ENCODE data around the gene NECTIN2. TPM values are rescaled to one million over a fixed set of nuclear protein-coding genes. Genes with fewer than 3 reads are reported as not detected.
"Not testable (repeated sequence)": the region's sequence is repeated elsewhere in the genome, so short reads cannot be mapped to it uniquely, and the experiment has no call there.

Gene NECTIN2
- total RNA-seq, 1 donor from 2014 or later: 0.27 TPM

DNA sequence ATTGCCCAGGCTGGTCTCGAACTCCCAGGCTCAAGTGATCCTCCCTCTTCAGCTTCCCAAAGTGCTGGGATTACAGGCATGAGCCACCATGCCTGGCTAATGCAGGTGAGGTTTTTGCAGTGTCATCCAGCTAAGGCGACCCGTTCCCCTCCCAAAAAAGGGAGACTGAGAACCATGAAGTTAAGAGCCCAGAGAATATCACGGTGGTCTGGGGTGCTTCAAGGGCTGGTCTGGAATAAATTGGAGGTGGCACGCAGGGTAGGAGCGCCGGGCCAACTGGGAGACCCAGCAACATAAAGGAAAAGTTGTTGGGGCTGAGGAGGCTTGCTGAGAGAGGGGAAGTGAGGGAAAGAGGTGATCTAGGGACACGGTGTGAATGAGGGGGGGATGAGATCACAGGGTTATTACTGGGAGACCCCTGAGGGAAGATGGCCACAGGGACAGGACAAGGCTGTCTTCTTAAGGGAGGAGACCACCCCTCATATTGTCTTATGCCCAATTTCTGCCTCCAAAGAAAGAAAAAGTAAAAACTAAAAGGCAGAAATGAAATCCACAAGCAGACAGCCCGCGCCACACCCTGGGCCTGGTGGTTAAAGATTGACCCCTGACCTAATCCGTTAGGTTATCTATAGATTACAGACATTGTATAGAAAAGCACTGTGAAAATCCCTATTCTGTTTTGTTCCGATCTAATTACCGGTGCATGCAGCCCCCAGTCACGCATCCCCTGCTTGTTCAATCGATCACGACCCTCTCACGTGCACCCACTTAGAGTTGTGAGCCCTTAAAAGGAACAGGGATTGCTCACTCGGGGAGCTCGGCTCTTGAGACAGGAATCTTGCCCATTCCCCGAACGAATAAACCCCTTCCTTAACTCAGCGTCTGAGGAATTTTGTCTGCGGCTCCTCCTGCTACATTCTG, 67.7 kb downstream of the NECTIN2 start:
- H3K27ac Mint-ChIP-seq: peak overlapping the region; percentile 18
- H3K4me1 Mint-ChIP-seq (ENCODE audit: low read depth): peaks cover 27% of the 10 kb centered on the region
- DNase-seq (ENCODE audit: low spot score); H3K36me3 Mint-ChIP-seq (ENCODE audit: low read depth); intact Hi-C loops (cut with micrococcal nuclease); H3K27me3 Mint-ChIP-seq (ENCODE audit: low read depth); H3K9me3 Mint-ChIP-seq: not testable (repeated sequence)
- peak overlapping the region; percentile 98 for H3K4me3 Mint-ChIP-seq (ENCODE audit: low read depth)

DNA sequence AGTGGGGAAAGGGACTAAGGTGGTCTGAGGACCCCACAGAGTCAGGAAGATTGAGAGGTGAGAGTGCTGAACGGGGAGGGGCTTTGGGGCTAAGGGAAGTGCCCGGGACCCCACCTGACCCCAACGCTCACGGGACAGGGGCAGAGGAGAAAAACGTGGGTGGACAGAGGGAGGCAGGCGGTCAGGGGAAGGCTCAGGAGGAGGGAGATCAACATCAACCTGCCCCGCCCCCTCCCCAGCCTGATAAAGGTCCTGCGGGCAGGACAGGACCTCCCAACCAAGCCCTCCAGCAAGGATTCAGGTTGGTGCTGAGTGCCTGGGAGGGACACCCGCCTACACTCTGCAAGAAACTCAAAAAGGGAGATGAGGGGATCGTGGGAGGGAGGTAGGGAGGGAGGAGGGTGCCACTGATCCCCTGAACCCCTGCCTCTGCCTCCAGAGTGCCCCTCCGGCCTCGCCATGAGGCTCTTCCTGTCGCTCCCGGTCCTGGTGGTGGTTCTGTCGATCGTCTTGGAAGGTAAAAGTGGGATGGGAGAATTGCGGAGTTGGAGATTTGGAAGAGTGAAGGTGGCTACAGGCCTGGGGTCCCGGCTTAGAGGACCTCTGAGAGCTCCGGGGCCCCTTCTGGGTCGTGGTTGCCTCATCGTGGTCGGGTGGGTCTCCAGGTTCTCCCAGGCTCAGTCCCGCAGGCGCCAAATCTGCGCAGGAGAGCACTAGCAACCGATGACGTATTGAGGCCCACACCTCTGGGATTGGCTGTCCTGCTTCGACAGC, 68.5 kb downstream of the NECTIN2 start, which contains the start of gene APOC1:
TSS of gene APOC1 (plus strand) at position 176 of the 774 bp plus-strand sequence. CDS start at position 460, 284 bp downstream.
- H3K36me3 Mint-ChIP-seq (ENCODE audit: low read depth); intact Hi-C loops (cut with micrococcal nuclease); H3K9me3 Mint-ChIP-seq; H3K27me3 Mint-ChIP-seq (ENCODE audit: low read depth): not testable (repeated sequence)
- DNase-seq (ENCODE audit: low spot score): peak; percentile 75
- peak within 1 kb of the TSS; percentile 98 for H3K4me3 Mint-ChIP-seq (ENCODE audit: low read depth)
- peak within 1 kb of the TSS; percentile 96 for H3K27ac Mint-ChIP-seq
- H3K4me1 Mint-ChIP-seq (ENCODE audit: low read depth): peaks cover 27% of the 10 kb centered on the region

DNA sequence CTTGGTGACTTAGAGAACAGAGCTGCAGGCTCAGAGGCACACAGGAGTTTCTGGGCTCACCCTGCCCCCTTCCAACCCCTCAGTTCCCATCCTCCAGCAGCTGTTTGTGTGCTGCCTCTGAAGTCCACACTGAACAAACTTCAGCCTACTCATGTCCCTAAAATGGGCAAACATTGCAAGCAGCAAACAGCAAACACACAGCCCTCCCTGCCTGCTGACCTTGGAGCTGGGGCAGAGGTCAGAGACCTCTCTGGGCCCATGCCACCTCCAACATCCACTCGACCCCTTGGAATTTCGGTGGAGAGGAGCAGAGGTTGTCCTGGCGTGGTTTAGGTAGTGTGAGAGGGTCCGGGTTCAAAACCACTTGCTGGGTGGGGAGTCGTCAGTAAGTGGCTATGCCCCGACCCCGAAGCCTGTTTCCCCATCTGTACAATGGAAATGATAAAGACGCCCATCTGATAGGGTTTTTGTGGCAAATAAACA, 78.2 kb downstream of the NECTIN2 start:
- Mint-ChIP-seq H3K4me3 (ENCODE audit: low read depth) (no peak overlapping the region), H3K9me3 (no peaks in the 10 kb centered on the region), H3K27ac (no peak overlapping the region), H3K36me3 (ENCODE audit: low read depth) (no peaks in the 10 kb centered on the region), H3K4me1 (ENCODE audit: low read depth) (peaks cover 4% of the 10 kb centered on the region), H3K27me3 (ENCODE audit: low read depth) (peaks cover 14% of the 10 kb centered on the region)
- intact Hi-C loops (cut with micrococcal nuclease): no loop called here
- no peak for DNase-seq (ENCODE audit: low spot score)

- no peaks in the 10 kb centered on the region for H3K9me3 Mint-ChIP-seq
- H3K4me3 Mint-ChIP-seq (ENCODE audit: low read depth): no peak overlapping the region
- peaks cover 4% of the 10 kb centered on the region for H3K4me1 Mint-ChIP-seq (ENCODE audit: low read depth)
- no peak for DNase-seq (ENCODE audit: low spot score)
- intact Hi-C loops (cut with micrococcal nuclease): no loop called here
- H3K36me3 Mint-ChIP-seq (ENCODE audit: low read depth): no peaks in the 10 kb centered on the region
- H3K27me3 Mint-ChIP-seq (ENCODE audit: low read depth): peaks cover 14% of the 10 kb centered on the region
- H3K27ac Mint-ChIP-seq: no peak overlapping the region
Measured at GRCh38 chr19:44925114-44925891, 79.2 kb downstream of the NECTIN2 start.

DNA sequence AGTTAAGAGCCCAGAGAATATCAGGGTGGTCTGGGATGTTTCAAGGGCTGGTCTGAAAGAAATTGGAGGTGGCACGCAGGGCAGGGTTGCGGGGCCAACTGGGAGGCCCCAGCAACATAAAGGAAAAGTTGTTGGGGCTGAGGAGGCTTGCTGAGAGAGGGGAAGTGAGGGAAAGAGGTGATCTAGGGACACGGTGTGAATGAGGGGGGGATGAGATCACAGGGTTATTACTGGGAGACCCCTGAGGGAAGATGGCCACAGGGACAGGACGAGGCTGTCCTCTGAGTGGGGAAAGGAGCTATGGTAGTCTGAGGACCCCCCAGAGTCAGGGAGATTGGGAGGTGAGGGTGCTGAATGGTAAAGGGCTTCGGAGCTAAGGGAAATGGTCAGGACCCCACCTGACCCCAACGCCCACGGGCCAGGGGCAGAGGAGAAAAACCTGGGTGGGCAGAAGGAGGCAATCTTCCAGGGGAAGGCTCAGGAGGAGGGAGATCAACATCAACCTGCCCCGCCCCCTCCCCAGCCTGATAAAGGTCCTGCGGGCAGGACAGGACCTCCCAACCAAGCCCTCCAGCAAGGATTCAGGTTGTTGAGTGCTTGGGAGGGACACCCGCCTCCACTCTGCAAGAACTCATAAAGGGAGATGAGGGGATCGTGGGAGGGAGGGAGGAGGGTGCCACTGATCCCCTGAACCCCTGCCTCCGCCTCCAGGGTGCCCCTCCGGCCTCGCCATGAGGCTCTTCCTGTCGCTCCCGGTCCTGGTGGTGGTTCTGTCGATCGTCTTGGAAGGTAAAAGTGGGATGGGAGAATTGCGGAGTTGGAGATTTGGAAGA, 80.4 kb downstream of the NECTIN2 start:
- Mint-ChIP-seq H3K27ac (peak overlapping the region; percentile 3), H3K27me3 (ENCODE audit: low read depth) (peaks cover 14% of the 10 kb centered on the region), H3K4me3 (ENCODE audit: low read depth) (peak overlapping the region; percentile 68)
- intact Hi-C loops (cut with micrococcal nuclease); H3K4me1 Mint-ChIP-seq (ENCODE audit: low read depth); H3K9me3 Mint-ChIP-seq; DNase-seq (ENCODE audit: low spot score); H3K36me3 Mint-ChIP-seq (ENCODE audit: low read depth): not testable (repeated sequence)

GRCh38 chr19:44927746-44928145, 81.6 kb downstream of the NECTIN2 start:
- peaks cover 14% of the 10 kb centered on the region for H3K27me3 Mint-ChIP-seq (ENCODE audit: low read depth)
- peaks cover 4% of the 10 kb centered on the region for H3K4me1 Mint-ChIP-seq (ENCODE audit: low read depth)
- H3K27ac Mint-ChIP-seq: no peak overlapping the region
- no peak overlapping the region for H3K4me3 Mint-ChIP-seq (ENCODE audit: low read depth)
- H3K36me3 Mint-ChIP-seq (ENCODE audit: low read depth): no peaks in the 10 kb centered on the region
- intact Hi-C loops (cut with micrococcal nuclease): no loop called here
- no peaks in the 10 kb centered on the region for H3K9me3 Mint-ChIP-seq
- DNase-seq (ENCODE audit: low spot score): no peak

DNA sequence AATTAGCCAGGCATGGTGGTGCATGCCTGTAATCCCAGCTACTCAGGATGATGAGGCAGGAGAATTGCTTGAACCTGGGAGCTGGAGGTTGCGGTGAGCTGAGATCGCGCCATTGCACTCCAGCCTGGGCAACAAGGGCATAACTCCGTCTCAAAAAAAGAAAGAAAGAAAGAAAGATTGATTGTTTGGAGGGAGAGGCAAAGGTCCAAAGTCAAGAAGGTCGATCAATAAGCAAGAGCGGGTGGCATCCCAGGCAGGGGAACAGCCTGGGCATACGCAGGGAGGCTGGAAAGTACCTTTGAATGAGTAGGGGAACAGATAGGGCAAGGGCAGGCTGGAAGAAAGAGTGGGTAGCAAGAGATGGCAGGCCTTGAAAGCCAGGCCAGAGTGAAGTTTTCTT, 84.0 kb downstream of the NECTIN2 start:
- Mint-ChIP-seq H3K9me3 (no peaks in the 10 kb centered on the region), H3K4me3 (ENCODE audit: low read depth) (no peak overlapping the region), H3K27ac (no peak overlapping the region), H3K36me3 (ENCODE audit: low read depth) (no peaks in the 10 kb centered on the region), H3K27me3 (ENCODE audit: low read depth) (peaks cover 11% of the 10 kb centered on the region), H3K4me1 (ENCODE audit: low read depth) (peaks cover 4% of the 10 kb centered on the region)
- intact Hi-C loops (cut with micrococcal nuclease): no loop called here
- DNase-seq (ENCODE audit: low spot score): no peak

GRCh38 chr19:44931541-44931940, 85.4 kb downstream of the NECTIN2 start:
- peaks cover 2% of the 10 kb centered on the region for H3K27me3 Mint-ChIP-seq (ENCODE audit: low read depth)
- no peak overlapping the region for H3K27ac Mint-ChIP-seq
- H3K36me3 Mint-ChIP-seq (ENCODE audit: low read depth): no peaks in the 10 kb centered on the region
- H3K4me3 Mint-ChIP-seq (ENCODE audit: low read depth): no peak overlapping the region
- peaks cover 4% of the 10 kb centered on the region for H3K4me1 Mint-ChIP-seq (ENCODE audit: low read depth)
- intact Hi-C loops (cut with micrococcal nuclease): no loop called here
- no peaks in the 10 kb centered on the region for H3K9me3 Mint-ChIP-seq
- no peak for DNase-seq (ENCODE audit: low spot score)

Other genes with a start within 250 kb of the NECTIN2 start
- not detected in 2 replicates for gene IGSF23, start 232.7 kb upstream of the NECTIN2 start, total RNA-seq
- gene PVR, start 202.4 kb upstream of the NECTIN2 start, total RNA-seq: 24.5 and 25.2 TPM in 2 replicates
- gene CEACAM19, start 174.8 kb upstream of the NECTIN2 start, total RNA-seq: 1.3 and 1.5 TPM in 2 replicates
- gene CEACAM16, start 147.1 kb upstream of the NECTIN2 start, total RNA-seq: not detected in 2 replicates
- 83.5 and 85.2 TPM in 2 replicates for gene BCL3, start 97.6 kb upstream of the NECTIN2 start, total RNA-seq
- not detected in 2 replicates for gene CBLC, start 68.4 kb upstream of the NECTIN2 start, total RNA-seq
- gene BCAM, start 37.2 kb upstream of the NECTIN2 start, total RNA-seq: not detected in 2 replicates
- gene TOMM40, start 45.0 kb downstream of the NECTIN2 start, total RNA-seq: 152 and 156 TPM in 2 replicates
- 0.94 TPM in 2 replicates for gene APOE, start 59.5 kb downstream of the NECTIN2 start, total RNA-seq
- gene APOC1, start 68.3 kb downstream of the NECTIN2 start, total RNA-seq: 3.1 and 6.4 TPM in 2 replicates
- gene APOC4, start 95.9 kb downstream of the NECTIN2 start, total RNA-seq: not detected in 2 replicates
- gene APOC2, start 99.8 kb downstream of the NECTIN2 start, total RNA-seq: not detected in 2 replicates
- 68.7 and 72.7 TPM in 2 replicates for gene CLPTM1, start 109.1 kb downstream of the NECTIN2 start, total RNA-seq
- 62.7 and 70.3 TPM in 2 replicates for gene RELB, start 155.2 kb downstream of the NECTIN2 start, total RNA-seq
- 102 and 105 TPM in 2 replicates for gene CLASRP, start 192.7 kb downstream of the NECTIN2 start, total RNA-seq
- gene ZNF296, start 230.2 kb downstream of the NECTIN2 start, total RNA-seq: 3.9 and 5.8 TPM in 2 replicates
- gene GEMIN7, start 233.0 kb downstream of the NECTIN2 start, total RNA-seq: 44.9 and 49.4 TPM in 2 replicates
- gene PPP1R37, start 246.9 kb downstream of the NECTIN2 start, total RNA-seq: 15.7 and 18.4 TPM in 2 replicates